Suprapubic skin (tissue), 4 donors: ENCODE results near the gene CCDC85C. TPM values are rescaled to one million over a fixed set of nuclear protein-coding genes. Genes with fewer than 3 reads are reported as not detected.
A peak's percentile ranks its signal among the peaks of the same experiment; 100 is the strongest.

Experiments
- DNase-seq, 2 donors: peaks; one replicate each; pipeline ENCODE4 v3.0.0-alpha.2; 2019; ENCODE audit warnings: low spot score in 2 of 2
- H3K27ac ChIP-seq: fragments of 200-600 bp; sonication (generic); one replicate; pipeline ENCODE4 v1.5.1; 2019
- H3K27me3 ChIP-seq: fragments of 200-600 bp; sonication (generic); one replicate; pipeline ENCODE4 v1.5.1; 2019
- H3K36me3 ChIP-seq: fragments of 200-600 bp; sonication (generic); one replicate; pipeline ENCODE4 v1.5.1; 2019
- H3K4me1 ChIP-seq: fragments of 200-600 bp; sonication (generic); one replicate; pipeline ENCODE4 v1.5.1; 2019
- H3K4me3 ChIP-seq: fragments of 200-600 bp; sonication (generic); one replicate; pipeline ENCODE4 v1.5.1; 2019; ENCODE audit warnings: mild to moderate bottlenecking
- H3K9me3 ChIP-seq: fragments of 200-600 bp; sonication (generic); one replicate; pipeline ENCODE4 v1.5.1; 2019
- EP300 ChIP-seq: sonication (generic); formaldehyde crosslinking; IDR thresholded peaks from one replicate; pipeline ENCODE4 v1.6.1; 2017; ENCODE audit warnings: antibody characterized with exemption
- POLR2A ChIP-seq, 2 donors: fragments of 450-650 bp; IDR thresholded peaks; one replicate each; pipeline ENCODE4 v1.6.1; 2017; ENCODE audit warnings: antibody characterized with exemption in 2 of 2, mild to moderate bottlenecking in 2 of 2, moderate library complexity in 2 of 2
- POLR2AphosphoS5 ChIP-seq, 3 donors: sonication (generic); formaldehyde crosslinking; IDR thresholded peaks; one replicate each; pipeline ENCODE4 v1.6.1; 2017; ENCODE audit warnings: antibody characterized with exemption in 3 of 3
- WGBS: methylation state at CpG from one replicate; pipeline ENCODE4 v1.1.5; 2018; 5-methylcytosine and 5-hydroxymethylcytosine counted together
- total RNA-seq, 4 donors: library from RNA; depleted of rRNA; stranded (reverse); fragments of >200 nt; gene quantifications; one replicate each; pipeline ENCODE4 v1.1.0, GENCODE V29; 2016
- TF ChIP-seq, protein P1 (sequence below), 2 donors: fragments of 200-600 bp in 1 of 2; fragments of 450-650 bp in 1 of 2; sonication (generic) in 1 of 2; IDR thresholded peaks; one replicate each; pipeline ENCODE4 v1.5.1; 2016 to 2019; ENCODE audit warnings: antibody characterized with exemption in 2 of 2, mild to moderate bottlenecking in 1 of 2, moderate library complexity in 1 of 2

Gene CCDC85C
- total RNA-seq, 4 donors from 2014 or later = 18.8 to 53.2 (median 48.0) TPM

DNA sequence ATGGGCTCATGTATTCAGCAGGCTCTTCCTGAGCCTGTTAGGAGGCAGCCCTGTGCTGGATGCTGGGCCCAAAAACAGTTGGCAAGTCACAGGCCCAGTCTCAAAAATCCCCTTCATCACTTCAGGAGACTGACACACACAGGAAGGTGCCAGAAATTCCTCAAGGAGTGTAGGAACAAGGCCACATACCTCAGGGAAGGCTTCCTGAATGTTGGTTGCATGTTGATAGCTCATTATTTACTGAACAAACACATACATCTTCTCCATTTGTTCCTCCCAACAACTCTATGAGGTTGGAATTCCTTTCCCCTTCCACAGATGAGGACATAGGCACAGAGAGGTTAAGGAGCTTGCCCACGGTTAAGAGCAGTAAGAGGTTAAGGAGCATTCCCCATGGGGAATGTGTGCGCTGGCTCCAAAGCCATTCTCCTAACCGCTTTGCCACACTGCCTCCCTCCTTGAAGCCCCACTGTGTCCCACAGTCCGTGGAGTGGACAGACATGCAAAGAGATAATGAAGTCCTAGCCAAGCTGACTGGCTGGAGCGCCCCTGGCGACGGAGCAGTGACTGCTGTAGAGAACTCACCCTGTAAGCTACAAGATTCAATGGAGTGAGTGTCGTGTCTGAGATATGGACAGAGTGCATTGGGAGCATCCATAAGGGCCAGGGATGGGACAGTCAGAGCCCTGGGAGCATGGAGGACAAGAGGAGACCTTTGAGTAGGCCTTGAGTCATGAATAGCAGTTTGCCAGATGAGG is 44.2 kb upstream of the CCDC85C start:
- Histone ChIP-seq H3K4me3 (no peak overlapping the region), H3K9me3 (no peaks in the 10 kb centered on the region), H3K27me3 (peaks cover 10% of the 10 kb centered on the region), H3K36me3 (no peaks in the 10 kb centered on the region), H3K4me1 (peaks cover 17% of the 10 kb centered on the region), H3K27ac (no peak overlapping the region)
- TF ChIP-seq, protein P1, sequence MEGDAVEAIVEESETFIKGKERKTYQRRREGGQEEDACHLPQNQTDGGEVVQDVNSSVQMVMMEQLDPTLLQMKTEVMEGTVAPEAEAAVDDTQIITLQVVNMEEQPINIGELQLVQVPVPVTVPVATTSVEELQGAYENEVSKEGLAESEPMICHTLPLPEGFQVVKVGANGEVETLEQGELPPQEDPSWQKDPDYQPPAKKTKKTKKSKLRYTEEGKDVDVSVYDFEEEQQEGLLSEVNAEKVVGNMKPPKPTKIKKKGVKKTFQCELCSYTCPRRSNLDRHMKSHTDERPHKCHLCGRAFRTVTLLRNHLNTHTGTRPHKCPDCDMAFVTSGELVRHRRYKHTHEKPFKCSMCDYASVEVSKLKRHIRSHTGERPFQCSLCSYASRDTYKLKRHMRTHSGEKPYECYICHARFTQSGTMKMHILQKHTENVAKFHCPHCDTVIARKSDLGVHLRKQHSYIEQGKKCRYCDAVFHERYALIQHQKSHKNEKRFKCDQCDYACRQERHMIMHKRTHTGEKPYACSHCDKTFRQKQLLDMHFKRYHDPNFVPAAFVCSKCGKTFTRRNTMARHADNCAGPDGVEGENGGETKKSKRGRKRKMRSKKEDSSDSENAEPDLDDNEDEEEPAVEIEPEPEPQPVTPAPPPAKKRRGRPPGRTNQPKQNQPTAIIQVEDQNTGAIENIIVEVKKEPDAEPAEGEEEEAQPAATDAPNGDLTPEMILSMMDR (IDR thresholded peaks at IDR 0.05) = no peak
- no peak for TF ChIP-seq POLR2A (IDR thresholded peaks at IDR 0.05)
- TF ChIP-seq EP300 = no peak
- no peak for TF ChIP-seq POLR2AphosphoS5 (IDR thresholded peaks at IDR 0.05)
- WGBS = 92% methylated on average over 8 of the region's 8 CpGs
- no peak for DNase-seq

DNA sequence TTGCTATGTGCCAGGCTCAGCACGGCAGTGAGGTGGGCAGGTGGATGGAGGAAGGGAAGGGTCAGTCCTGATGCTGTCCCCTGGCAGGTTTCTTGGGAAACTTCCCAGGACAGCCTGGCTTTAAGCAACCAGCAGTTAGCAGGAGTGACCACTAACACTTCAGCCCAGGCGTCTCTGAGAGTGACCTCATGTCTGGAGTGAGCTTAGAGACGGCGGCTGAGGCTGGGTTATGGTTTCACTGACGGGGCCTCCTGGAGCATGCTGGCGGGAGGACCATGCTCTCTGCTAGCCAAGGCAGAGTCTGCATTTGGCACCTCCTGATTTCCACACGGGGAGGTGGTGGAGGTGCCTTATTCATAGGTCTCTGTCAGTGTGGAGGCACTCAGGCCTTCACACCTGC is 43.4 kb upstream of the CCDC85C start:
- no peak overlapping the region for H3K27ac ChIP-seq
- no peak for DNase-seq
- no peak overlapping the region for H3K4me3 ChIP-seq
- H3K4me1 ChIP-seq = peaks cover 17% of the 10 kb centered on the region
- TF ChIP-seq POLR2AphosphoS5 (IDR thresholded peaks at IDR 0.05) (no peak), POLR2A (IDR thresholded peaks at IDR 0.05) (no peak), EP300 (no peak)
- TF ChIP-seq, protein P1 (IDR thresholded peaks at IDR 0.05) = no peak
- H3K36me3 ChIP-seq = no peaks in the 10 kb centered on the region
- WGBS = 78% methylated on average over 6 of the region's 7 CpGs
- H3K9me3 ChIP-seq = no peaks in the 10 kb centered on the region
- H3K27me3 ChIP-seq = peaks cover 10% of the 10 kb centered on the region

DNA sequence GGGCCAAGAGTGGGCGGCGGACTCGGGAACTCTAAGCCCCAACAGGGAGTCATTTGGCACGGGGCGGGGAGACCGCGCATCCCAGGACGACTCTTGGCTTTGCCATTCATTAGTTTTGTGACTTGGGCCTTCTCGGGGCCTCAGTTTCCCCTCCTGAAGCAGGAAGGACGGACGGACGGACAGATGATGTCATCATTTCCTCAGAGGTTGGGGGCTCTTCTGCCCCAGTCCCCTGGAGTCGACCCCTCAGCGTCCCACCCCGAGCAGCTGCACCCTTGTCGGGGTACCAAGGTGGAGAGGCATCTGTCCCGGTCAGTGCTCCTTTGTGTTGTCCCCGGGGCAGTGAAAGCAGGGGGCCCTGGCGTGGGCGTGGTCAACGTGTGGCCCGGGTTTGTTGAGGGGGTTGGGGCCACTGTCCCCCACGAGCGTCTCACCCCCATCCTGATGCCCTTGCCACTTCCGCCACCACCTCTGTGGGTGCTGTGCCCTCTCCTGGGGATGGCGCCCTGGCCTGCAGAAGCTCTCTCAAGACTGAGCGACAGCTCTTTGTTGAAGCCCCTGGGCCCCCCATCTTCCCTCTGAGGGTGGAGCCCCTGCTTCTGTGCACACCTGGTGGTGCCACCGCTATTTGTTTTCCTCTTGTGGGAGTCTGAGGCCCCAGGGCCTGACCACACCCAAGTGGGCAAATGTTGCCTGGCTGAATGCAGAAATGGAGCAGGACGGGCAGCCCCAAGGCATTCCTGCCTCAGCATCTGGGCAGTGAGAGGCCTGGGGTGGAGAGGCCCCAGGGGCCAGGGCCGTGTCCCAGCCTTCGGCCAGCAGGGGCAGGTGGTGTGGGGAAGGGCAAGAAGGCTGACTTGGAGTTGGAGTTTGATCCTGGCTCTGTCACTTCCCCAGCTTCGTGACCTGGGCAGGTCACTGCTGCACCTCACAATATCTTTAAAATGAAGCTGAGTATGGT is 41.8 kb upstream of the CCDC85C start:
- no peaks in the 10 kb centered on the region for H3K9me3 ChIP-seq
- peaks cover 17% of the 10 kb centered on the region for H3K4me1 ChIP-seq
- no peaks in the 10 kb centered on the region for H3K36me3 ChIP-seq
- TF ChIP-seq POLR2A (IDR thresholded peaks at IDR 0.05) (no peak), EP300 (no peak), POLR2AphosphoS5 (IDR thresholded peaks at IDR 0.05) (no peak)
- TF ChIP-seq, protein P1 (IDR thresholded peaks at IDR 0.05) = no peak
- DNase-seq = no peak
- H3K27ac ChIP-seq = no peak overlapping the region
- peaks cover 10% of the 10 kb centered on the region for H3K27me3 ChIP-seq
- WGBS = 40% methylated on average over 22 of the region's 32 CpGs
- H3K4me3 ChIP-seq = peak overlapping the region; percentile 64

DNA sequence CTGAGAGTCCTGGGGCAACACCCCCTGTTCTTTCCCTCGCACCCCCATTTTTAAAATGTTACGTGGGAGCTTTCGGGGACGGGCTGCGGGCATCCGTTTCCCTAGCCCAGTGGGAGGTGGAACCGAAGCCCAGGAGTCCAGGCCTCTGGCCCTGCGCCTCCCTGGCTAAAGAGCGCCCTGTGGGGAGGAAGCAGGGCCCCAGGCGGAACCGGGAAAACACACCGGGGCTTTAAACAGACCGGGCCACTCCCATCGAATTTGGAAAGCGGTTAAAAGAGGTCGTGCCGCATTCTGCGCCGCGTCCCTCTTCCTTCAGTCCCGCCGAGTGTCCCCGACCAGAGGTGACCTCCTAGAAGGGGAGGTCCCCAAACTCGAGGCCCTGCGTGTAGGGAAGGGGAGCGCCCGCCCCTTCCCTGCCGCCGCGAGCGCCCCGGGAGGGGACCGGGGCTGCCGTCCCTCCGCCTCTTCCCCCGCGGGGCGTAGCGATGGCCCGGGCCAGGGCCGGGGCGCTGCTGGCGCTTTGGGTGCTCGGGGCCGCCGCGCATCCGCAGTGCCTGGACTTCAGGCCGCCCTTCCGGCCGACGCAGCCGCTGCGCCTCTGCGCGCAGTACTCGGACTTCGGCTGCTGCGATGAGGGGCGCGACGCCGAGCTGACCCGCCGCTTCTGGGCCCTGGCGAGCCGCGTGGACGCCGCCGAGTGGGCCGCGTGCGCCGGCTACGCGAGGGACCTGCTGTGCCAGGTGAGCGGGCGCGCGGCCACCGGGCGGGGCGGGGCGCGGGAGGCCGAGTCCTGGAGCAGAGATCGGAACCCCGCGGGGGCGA is 40.9 kb upstream of the CCDC85C start, which contains the start of gene HHIPL1:
Gene HHIPL1, plus strand, starts transcription at position 407 of the 822 bp plus-strand sequence. Its CDS starts 79 bp downstream, at position 486.
- no peak for TF ChIP-seq EP300
- no peak for TF ChIP-seq POLR2A (IDR thresholded peaks at IDR 0.05)
- TF ChIP-seq, protein P1 (IDR thresholded peaks at IDR 0.05) = no peak
- no peak for TF ChIP-seq POLR2AphosphoS5 (IDR thresholded peaks at IDR 0.05)
- no peaks in the 10 kb centered on the region for H3K36me3 ChIP-seq
- peaks cover 10% of the 10 kb centered on the region for H3K27me3 ChIP-seq
- no peak for DNase-seq
- 24% methylated on average over 17 of the region's 91 CpGs for WGBS
- no peak within 1 kb of the TSS for H3K27ac ChIP-seq
- peak within 1 kb of the TSS; percentile 64 for H3K4me3 ChIP-seq
- H3K9me3 ChIP-seq = no peaks in the 10 kb centered on the region
- H3K4me1 ChIP-seq = peaks cover 17% of the 10 kb centered on the region
